ENCODE measurements around the gene GALNT9. TPM values are rescaled to one million over a fixed set of nuclear protein-coding genes. Genes with fewer than 3 reads are reported as not detected.

GALNT9 gene
- total RNA-seq, 1 experiment from 2014 or later: 2.6 TPM

DNA sequence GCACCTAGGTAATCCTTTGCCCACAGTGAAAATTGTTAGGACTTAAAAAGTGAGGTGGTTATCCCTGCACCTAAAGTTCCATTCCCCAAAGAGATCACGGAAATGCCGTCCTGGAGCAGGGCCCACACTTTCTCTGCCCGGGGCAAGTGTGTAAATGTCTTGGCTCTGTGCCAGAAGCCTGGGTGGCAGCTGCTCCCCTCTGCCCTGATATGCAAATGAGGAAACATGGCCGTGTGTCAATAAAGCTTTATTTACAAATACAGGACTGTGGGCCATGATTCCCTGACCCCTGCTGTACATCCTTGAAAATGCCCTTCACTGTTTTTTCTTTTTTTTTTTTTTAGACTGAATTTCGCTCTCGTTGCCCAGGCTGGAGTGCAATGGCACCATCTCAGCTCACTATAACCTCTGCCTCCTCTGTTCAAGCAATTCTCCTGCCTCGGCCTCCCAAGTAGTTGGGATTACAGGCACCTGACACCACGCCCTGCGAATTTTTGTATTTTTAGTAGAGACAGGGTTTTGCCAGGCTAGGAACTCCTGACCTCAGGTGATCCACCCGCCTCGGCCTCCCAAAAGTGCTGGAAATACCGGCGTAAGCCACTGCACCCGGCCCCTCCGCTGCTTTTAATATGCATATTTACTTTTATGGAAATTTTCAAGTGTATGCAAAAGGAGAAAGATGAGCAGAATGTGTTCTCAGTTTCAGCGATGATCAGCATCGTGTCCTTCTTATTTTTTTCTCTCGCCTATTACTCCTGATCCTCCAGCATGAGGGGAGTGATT, 75.5 kb downstream of the GALNT9 start:
- no peak for ATAC-seq
- ChIA-PET CTCF (no interaction called here), POLR2A (no interaction called here), RAD21 (ENCODE audit: low non-redundant PET in 1 of 2, low total read pairs in 2 of 2, uncharacterized antibody in 2 of 2, unreplicated experiment in 2 of 2) (no interaction called here)
- Histone ChIP-seq H3K9ac (ENCODE audit: low read length) (no peak overlapping the region), H3K4me2 (ENCODE audit: low read length) (no peak overlapping the region), H3K4me1 (ENCODE audit: control insufficient read depth in 1 of 2, insufficient read depth in 2 of 2, low read length in 2 of 2) (no peaks in the 10 kb centered on the region), H3K79me2 (ENCODE audit: insufficient read depth, low read length) (no peaks in the 10 kb centered on the region), H3K27me3 (ENCODE audit: insufficient read depth, low read length) (no peaks in the 10 kb centered on the region), H3K36me3 (ENCODE audit: control insufficient read depth in 1 of 2, insufficient read depth in 2 of 2, low read length in 2 of 2) (no peaks in the 10 kb centered on the region), H2AFZ (ENCODE audit: low read depth, low read length, poor library complexity, severe bottlenecking) (no peak overlapping the region), H4K20me1 (ENCODE audit: insufficient read depth) (no peaks in the 10 kb centered on the region), H3K4me3 (replicated peaks in 1 of 2; ENCODE audit: low read depth in 1 of 2, low read length in 2 of 2) (no peak overlapping the region), H3K27ac (ENCODE audit: low read depth, low read length) (no peak overlapping the region), H3K9me3 (ENCODE audit: control insufficient read depth in 1 of 2, insufficient read depth in 1 of 2, low read depth in 1 of 2, low read length in 2 of 2) (no peaks in the 10 kb centered on the region), H3K9me2 (ENCODE audit: insufficient read depth) (no peaks in the 10 kb centered on the region)
- intact Hi-C loops (cut with micrococcal nuclease): no loop called here
- BruUV-seq (replicated peaks): no TSS peak
- TF ChIP-seq JUND (IDR thresholded peaks at IDR 0.05) (no peak), ZNF274 (IDR thresholded peaks at IDR 0.05; ENCODE audit: low read depth, low read length) (no peak), SIN3A (IDR thresholded peaks at IDR 0.05; ENCODE audit: low read depth) (no peak), ZFX (IDR thresholded peaks at IDR 0.05) (no peak), EGR1 (IDR thresholded peaks at IDR 0.05; ENCODE audit: low read depth) (no peak), SP1 (IDR thresholded peaks at IDR 0.05; ENCODE audit: low read depth) (no peak), EZH2phosphoT487 (IDR thresholded peaks at IDR 0.05; ENCODE audit: borderline replicate concordance) (no peak), POLR2A (IDR thresholded peaks at IDR 0.05; ENCODE audit: borderline replicate concordance, extremely low read depth, insufficient read depth, insufficient read length) (no peak), YY1 (IDR thresholded peaks at IDR 0.05; ENCODE audit: extremely low read depth, insufficient replicate concordance, low read depth, low read length) (no peak), SRF (IDR thresholded peaks at IDR 0.05; ENCODE audit: low read depth) (no peak), CBX3 (IDR thresholded peaks at IDR 0.05; ENCODE audit: low read depth) (no peak)
- TF ChIP-seq, protein P1, sequence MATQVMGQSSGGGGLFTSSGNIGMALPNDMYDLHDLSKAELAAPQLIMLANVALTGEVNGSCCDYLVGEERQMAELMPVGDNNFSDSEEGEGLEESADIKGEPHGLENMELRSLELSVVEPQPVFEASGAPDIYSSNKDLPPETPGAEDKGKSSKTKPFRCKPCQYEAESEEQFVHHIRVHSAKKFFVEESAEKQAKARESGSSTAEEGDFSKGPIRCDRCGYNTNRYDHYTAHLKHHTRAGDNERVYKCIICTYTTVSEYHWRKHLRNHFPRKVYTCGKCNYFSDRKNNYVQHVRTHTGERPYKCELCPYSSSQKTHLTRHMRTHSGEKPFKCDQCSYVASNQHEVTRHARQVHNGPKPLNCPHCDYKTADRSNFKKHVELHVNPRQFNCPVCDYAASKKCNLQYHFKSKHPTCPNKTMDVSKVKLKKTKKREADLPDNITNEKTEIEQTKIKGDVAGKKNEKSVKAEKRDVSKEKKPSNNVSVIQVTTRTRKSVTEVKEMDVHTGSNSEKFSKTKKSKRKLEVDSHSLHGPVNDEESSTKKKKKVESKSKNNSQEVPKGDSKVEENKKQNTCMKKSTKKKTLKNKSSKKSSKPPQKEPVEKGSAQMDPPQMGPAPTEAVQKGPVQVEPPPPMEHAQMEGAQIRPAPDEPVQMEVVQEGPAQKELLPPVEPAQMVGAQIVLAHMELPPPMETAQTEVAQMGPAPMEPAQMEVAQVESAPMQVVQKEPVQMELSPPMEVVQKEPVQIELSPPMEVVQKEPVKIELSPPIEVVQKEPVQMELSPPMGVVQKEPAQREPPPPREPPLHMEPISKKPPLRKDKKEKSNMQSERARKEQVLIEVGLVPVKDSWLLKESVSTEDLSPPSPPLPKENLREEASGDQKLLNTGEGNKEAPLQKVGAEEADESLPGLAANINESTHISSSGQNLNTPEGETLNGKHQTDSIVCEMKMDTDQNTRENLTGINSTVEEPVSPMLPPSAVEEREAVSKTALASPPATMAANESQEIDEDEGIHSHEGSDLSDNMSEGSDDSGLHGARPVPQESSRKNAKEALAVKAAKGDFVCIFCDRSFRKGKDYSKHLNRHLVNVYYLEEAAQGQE (IDR thresholded peaks at IDR 0.05; ENCODE audit: low read depth): no peak
- TF ChIP-seq, protein P2, sequence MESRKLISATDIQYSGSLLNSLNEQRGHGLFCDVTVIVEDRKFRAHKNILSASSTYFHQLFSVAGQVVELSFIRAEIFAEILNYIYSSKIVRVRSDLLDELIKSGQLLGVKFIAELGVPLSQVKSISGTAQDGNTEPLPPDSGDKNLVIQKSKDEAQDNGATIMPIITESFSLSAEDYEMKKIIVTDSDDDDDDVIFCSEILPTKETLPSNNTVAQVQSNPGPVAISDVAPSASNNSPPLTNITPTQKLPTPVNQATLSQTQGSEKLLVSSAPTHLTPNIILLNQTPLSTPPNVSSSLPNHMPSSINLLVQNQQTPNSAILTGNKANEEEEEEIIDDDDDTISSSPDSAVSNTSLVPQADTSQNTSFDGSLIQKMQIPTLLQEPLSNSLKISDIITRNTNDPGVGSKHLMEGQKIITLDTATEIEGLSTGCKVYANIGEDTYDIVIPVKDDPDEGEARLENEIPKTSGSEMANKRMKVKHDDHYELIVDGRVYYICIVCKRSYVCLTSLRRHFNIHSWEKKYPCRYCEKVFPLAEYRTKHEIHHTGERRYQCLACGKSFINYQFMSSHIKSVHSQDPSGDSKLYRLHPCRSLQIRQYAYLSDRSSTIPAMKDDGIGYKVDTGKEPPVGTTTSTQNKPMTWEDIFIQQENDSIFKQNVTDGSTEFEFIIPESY (IDR thresholded peaks at IDR 0.05; ENCODE audit: extremely low read depth, insufficient replicate concordance, low read length): no peak
- TF ChIP-seq, protein P3, sequence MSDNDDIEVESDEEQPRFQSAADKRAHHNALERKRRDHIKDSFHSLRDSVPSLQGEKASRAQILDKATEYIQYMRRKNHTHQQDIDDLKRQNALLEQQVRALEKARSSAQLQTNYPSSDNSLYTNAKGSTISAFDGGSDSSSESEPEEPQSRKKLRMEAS (IDR thresholded peaks at IDR 0.05): no peak
- TF ChIP-seq, protein P4, sequence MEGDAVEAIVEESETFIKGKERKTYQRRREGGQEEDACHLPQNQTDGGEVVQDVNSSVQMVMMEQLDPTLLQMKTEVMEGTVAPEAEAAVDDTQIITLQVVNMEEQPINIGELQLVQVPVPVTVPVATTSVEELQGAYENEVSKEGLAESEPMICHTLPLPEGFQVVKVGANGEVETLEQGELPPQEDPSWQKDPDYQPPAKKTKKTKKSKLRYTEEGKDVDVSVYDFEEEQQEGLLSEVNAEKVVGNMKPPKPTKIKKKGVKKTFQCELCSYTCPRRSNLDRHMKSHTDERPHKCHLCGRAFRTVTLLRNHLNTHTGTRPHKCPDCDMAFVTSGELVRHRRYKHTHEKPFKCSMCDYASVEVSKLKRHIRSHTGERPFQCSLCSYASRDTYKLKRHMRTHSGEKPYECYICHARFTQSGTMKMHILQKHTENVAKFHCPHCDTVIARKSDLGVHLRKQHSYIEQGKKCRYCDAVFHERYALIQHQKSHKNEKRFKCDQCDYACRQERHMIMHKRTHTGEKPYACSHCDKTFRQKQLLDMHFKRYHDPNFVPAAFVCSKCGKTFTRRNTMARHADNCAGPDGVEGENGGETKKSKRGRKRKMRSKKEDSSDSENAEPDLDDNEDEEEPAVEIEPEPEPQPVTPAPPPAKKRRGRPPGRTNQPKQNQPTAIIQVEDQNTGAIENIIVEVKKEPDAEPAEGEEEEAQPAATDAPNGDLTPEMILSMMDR (IDR thresholded peaks at IDR 0.05 in 2 of 3, conservative IDR thresholded peaks at IDR 0.05 in 1 of 3; ENCODE audit: borderline replicate concordance in 1 of 3, insufficient read depth in 1 of 3, low read depth in 2 of 3, low read length in 2 of 3): no peak
- no peak for DNase-seq (ENCODE audit: low read depth, low spot score)

All from HCT116 (cell line).